Activated T-helper 1 cell treated with anti-CD3 and anti-CD28 coated beads, Interleukin-12 subunit alpha, Interleukin-12 subunit beta, Interleukin-2, Interleukin-4 antibody, amounts not matched to agents 30 ng/mL and 10 ng/mL and 1 ng/mL, durations not matched to agents 14 hours and 24 hours and 36 hours (primary cell): ENCODE results near the gene OR10A7. TPM values are rescaled to one million over a fixed set of nuclear protein-coding genes. Genes with fewer than 3 reads are reported as not detected.

Source experiments
- DNase-seq: peaks from one replicate; pipeline ENCODE4 v3.0.0; 2021; ENCODE audit warnings: low spot score
- H3K27ac Mint-ChIP-seq: one replicate; pipeline ENCODE4 v1.8.0; 2021; ENCODE audit warnings: mild to moderate bottlenecking, mixed read lengths
- H3K27me3 Mint-ChIP-seq: one replicate; pipeline ENCODE4 v1.8.0; 2022; ENCODE audit warnings: mild to moderate bottlenecking, moderate library complexity, mixed read lengths; ENCODE audit not compliant: insufficient read depth
- H3K36me3 Mint-ChIP-seq: one replicate; pipeline ENCODE4 v1.8.0; 2021; ENCODE audit warnings: low read depth, mixed read lengths
- H3K4me1 Mint-ChIP-seq: one replicate; pipeline ENCODE4 v1.8.0; 2021; ENCODE audit warnings: low read depth, mixed read lengths
- H3K4me3 Mint-ChIP-seq: one replicate; pipeline ENCODE4 v1.8.0; 2021; ENCODE audit warnings: mild to moderate bottlenecking, moderate library complexity, mixed read lengths
- H3K9me3 Mint-ChIP-seq: one replicate; pipeline ENCODE4 v1.8.0; 2021; ENCODE audit warnings: mixed read lengths
- intact Hi-C: fragments of 100-400 bp; cut with micrococcal nuclease; formaldehyde crosslinking; loops from one replicate; pipeline ENCODE4 v1.15.1; 2024
- total RNA-seq: library from RNA; stranded (reverse); gene quantifications from 2 replicates; pipeline ENCODE4 v1.2.3, GENCODE V29; 2022

The OR10A7 gene
- total RNA-seq, 1 donor from 2014 or later = not detected

GRCh38 chr12:55256831-55257230 lies 36.0 kb downstream of the OR10A7 start:
- Mint-ChIP-seq H3K27me3 (no peaks in the 10 kb centered on the region), H3K27ac (no peak overlapping the region), H3K4me1 (no peaks in the 10 kb centered on the region), H3K36me3 (no peaks in the 10 kb centered on the region), H3K9me3 (no peaks in the 10 kb centered on the region), H3K4me3 (no peak overlapping the region)
- no peak for DNase-seq
- intact Hi-C loops = no loop called here

- H3K27me3 Mint-ChIP-seq = peaks cover 4% of the 10 kb centered on the region
- no peak overlapping the region for H3K27ac Mint-ChIP-seq
Measured at GRCh38 chr12:55258303-55258702, 37.5 kb downstream of the OR10A7 start.

More at GRCh38 chr12:55258303-55258702, 37.5 kb downstream of the OR10A7 start:
- no peaks in the 10 kb centered on the region for H3K4me1 Mint-ChIP-seq
- no peak for DNase-seq
- no peaks in the 10 kb centered on the region for H3K9me3 Mint-ChIP-seq
- H3K36me3 Mint-ChIP-seq = no peaks in the 10 kb centered on the region
- intact Hi-C loops = no loop called here
- H3K4me3 Mint-ChIP-seq = no peak overlapping the region

Other genes starting within 250 kb of the OR10A7 start
- gene TESPA1, start 236.3 kb upstream of the OR10A7 start, total RNA-seq = 179 and 181 TPM in 2 replicates
- 0.05 TPM in 1 of 2 replicates, not detected in the other for gene NEUROD4, start 201.1 kb upstream of the OR10A7 start, total RNA-seq
- gene OR9K2, start 94.6 kb upstream of the OR10A7 start, total RNA-seq = not detected in 2 replicates
- gene OR6C74, start 23.6 kb downstream of the OR10A7 start, total RNA-seq = not detected in 2 replicates
- not detected in 2 replicates for gene OR6C6, start 75.5 kb downstream of the OR10A7 start, total RNA-seq
- not detected in 2 replicates for gene OR6C1, start 93.3 kb downstream of the OR10A7 start, total RNA-seq
- not detected in 2 replicates for gene OR6C3, start 109.7 kb downstream of the OR10A7 start, total RNA-seq
- gene OR6C75, start 141.9 kb downstream of the OR10A7 start, total RNA-seq = not detected in 2 replicates
- not detected in 2 replicates for gene OR6C65, start 179.5 kb downstream of the OR10A7 start, total RNA-seq
- gene OR6C76, start 205.2 kb downstream of the OR10A7 start, total RNA-seq = not detected in 2 replicates
- not detected in 2 replicates for gene OR6C2, start 223.1 kb downstream of the OR10A7 start, total RNA-seq
- not detected in 2 replicates for gene OR6C70, start 249.1 kb downstream of the OR10A7 start, total RNA-seq